Lower leg skin (tissue), 4 donors: ENCODE results near the gene SPTBN4. TPM values are rescaled to one million over a fixed set of nuclear protein-coding genes. Genes with fewer than 3 reads are reported as not detected.
"Not testable (repeated sequence)": the region's sequence is repeated elsewhere in the genome, so short reads cannot be mapped to it uniquely, and the experiment has no call there.

ENCODE experiments used
- DNase-seq, 2 donors: peaks; one replicate each; pipeline ENCODE4 v3.0.0-alpha.2; 2019; ENCODE audit warnings: low spot score in 2 of 2
- H3K4me3 ChIP-seq: fragments of 200-600 bp; sonication (generic); 2 replicates; pipeline ENCODE4 v1.5.1; 2017; ENCODE audit warnings: mild to moderate bottlenecking, low read depth; ENCODE audit not compliant: poor library complexity, severe bottlenecking
- POLR2A ChIP-seq, 2 donors: fragments of 450-650 bp; IDR thresholded peaks; one replicate each; pipeline ENCODE4 v1.6.1; 2016 to 2017; ENCODE audit warnings: antibody characterized with exemption in 2 of 2, mild to moderate bottlenecking in 1 of 2, moderate library complexity in 1 of 2
- WGBS, 2 donors: methylation state at CpG; one replicate each; pipeline ENCODE4 v1.1.5; 2018; 5-methylcytosine and 5-hydroxymethylcytosine counted together
- intact Hi-C: fragments of 100-400 bp; cut with DNase I; formaldehyde crosslinking; loops from one replicate; pipeline ENCODE4 v1.15.0; 2023; ENCODE audit warnings: low total_unique reads
- total RNA-seq, 4 donors: library from RNA; depleted of rRNA; stranded (reverse); fragments of >200 nt; gene quantifications; one replicate each; pipeline ENCODE4 v1.1.0, GENCODE V29; 2016
- TF ChIP-seq, protein P1 (sequence below), 3 donors: fragments of 450-650 bp; IDR thresholded peaks; one replicate each; pipeline ENCODE4 v1.5.1; 2016; ENCODE audit warnings: antibody characterized with exemption in 3 of 3, mild to moderate bottlenecking in 3 of 3, moderate library complexity in 2 of 3

The SPTBN4 gene
- total RNA-seq, 4 donors from 2014 or later, result 0.25 to 2.2 (median 1.6) TPM

DNA sequence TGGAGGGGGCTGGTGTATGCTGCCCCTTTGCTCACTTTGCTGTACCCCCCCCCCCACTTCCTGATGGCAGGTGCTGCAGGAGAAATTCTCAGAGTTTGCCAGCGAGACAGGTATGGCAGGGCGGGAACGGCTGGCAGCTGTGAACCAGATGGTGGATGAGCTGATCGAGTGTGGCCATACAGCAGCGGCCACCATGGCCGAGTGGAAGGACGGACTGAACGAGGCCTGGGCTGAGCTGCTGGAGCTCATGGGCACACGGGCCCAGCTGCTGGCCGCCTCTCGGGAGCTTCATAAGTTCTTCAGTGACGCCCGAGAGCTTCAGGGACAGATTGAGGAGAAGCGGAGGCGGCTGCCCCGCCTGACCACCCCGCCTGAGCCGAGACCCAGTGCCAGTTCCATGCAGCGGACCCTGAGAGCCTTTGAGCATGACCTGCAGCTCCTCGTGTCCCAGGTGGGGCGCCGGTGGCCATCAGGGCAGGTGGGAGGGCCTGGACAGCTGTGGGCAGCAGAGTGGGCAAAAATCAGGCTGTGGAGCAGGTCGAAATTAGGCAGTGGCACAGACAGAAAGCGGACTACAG, 90.2 kb downstream of the SPTBN4 start:
- no peak for DNase-seq
- no peak overlapping the region for H3K4me3 ChIP-seq
- 83 to 92% methylated on average over 18 to 24 of the region's 24 CpGs for WGBS, 2 donors
- intact Hi-C loops, result no loop called here
- no peak for TF ChIP-seq POLR2A (IDR thresholded peaks at IDR 0.05)
- TF ChIP-seq, protein P1, sequence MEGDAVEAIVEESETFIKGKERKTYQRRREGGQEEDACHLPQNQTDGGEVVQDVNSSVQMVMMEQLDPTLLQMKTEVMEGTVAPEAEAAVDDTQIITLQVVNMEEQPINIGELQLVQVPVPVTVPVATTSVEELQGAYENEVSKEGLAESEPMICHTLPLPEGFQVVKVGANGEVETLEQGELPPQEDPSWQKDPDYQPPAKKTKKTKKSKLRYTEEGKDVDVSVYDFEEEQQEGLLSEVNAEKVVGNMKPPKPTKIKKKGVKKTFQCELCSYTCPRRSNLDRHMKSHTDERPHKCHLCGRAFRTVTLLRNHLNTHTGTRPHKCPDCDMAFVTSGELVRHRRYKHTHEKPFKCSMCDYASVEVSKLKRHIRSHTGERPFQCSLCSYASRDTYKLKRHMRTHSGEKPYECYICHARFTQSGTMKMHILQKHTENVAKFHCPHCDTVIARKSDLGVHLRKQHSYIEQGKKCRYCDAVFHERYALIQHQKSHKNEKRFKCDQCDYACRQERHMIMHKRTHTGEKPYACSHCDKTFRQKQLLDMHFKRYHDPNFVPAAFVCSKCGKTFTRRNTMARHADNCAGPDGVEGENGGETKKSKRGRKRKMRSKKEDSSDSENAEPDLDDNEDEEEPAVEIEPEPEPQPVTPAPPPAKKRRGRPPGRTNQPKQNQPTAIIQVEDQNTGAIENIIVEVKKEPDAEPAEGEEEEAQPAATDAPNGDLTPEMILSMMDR (IDR thresholded peaks at IDR 0.05), result no peak

DNA sequence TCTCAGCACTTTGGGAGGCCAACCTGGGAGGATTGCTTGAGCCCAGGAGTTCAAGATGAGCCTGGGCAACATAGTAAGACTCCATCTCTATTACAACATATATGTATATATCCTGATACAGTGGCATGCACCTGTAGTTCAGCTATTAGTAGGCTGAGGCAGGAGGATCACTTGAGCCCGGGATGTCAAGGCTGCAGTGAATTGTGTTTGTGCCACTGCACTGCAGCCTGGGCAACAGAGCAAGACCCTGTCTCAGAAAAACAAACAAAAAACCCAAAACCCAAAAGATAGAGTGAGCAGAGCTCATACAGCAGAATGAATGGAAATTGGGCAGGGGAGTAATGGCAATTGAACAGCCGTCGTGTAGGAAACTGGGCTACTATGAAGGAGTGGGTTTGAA, 92.6 kb downstream of the SPTBN4 start:
- no peak overlapping the region for H3K4me3 ChIP-seq
- DNase-seq, result no peak
- intact Hi-C loops, result no loop called here
- no peak for TF ChIP-seq POLR2A (IDR thresholded peaks at IDR 0.05)
- TF ChIP-seq, protein P1 (IDR thresholded peaks at IDR 0.05), result no peak
- 90 to 94% methylated on average over 3 of the region's 3 CpGs for WGBS, 2 donors

DNA sequence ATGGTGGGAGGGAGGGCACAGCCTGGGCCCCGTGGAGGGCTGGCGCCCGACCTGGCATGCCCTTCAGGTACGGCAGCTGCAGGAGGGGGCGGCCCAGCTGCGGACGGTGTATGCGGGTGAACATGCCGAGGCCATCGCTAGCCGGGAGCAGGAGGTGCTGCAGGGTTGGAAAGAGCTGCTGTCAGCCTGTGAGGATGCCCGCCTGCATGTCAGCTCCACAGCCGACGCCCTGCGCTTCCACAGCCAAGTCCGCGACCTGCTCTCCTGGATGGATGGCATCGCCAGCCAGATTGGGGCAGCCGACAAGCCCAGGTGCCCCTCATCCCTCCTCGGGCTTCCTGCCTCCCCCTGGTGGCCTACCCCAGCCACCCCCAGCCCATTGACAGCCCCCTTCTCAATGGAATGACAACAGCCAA, 93.3 kb downstream of the SPTBN4 start:
- intact Hi-C loops, result no loop called here
- WGBS, 2 donors, result 37 to 42% methylated on average over 16 to 18 of the region's 20 CpGs
- no peak for DNase-seq
- TF ChIP-seq, protein P1 (IDR thresholded peaks at IDR 0.05), result no peak
- no peak for TF ChIP-seq POLR2A (IDR thresholded peaks at IDR 0.05)
- H3K4me3 ChIP-seq, result no peak overlapping the region

DNA sequence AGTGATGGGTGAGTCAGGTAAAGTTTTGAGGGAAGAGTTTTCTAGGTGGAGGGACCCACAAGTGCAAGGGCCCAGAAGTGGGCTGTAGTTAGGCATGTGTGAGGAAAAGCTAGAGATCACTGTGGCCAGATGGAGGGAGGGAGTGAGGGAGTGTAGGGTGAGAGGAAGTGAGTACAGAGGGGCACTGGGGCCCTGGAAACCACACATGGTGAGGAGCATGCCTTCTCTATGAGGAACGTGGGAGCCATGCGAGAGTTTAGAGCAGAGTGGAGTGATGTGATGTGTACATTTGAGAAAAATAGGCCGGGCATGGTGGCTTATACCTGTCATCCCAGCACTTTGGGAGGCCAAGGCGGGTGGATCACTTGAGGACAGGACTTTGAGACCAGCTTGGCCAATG, 95.1 kb downstream of the SPTBN4 start:
- no peak for DNase-seq
- 78 to 83% methylated on average over 4 of the region's 4 CpGs for WGBS, 2 donors
- H3K4me3 ChIP-seq, result no peak overlapping the region
- TF ChIP-seq POLR2A (IDR thresholded peaks at IDR 0.05), result no peak
- TF ChIP-seq, protein P1 (IDR thresholded peaks at IDR 0.05), result no peak
- intact Hi-C loops, result no loop called here

DNA sequence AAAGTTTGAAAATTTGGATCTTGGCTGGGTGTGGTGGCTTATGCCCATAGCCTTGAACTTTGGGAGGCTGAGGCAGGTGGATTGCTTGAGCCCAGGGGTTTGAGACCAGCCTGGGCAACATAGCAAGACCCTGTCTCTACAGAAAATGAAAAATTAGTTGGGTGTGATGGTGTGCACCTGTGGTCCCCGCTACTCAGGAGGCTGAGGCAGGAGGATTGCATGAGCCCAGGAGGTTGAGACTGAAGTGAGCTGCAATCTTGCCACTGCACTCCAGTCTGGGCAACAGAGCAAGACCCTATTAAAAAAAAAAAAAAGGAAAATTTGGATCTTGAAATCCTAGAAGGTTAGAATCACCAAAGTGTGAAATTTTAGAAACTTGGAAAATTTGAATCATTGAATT, 97.7 kb downstream of the SPTBN4 start:
- WGBS, 2 donors, result 93 to 100% methylated on average over 1 of the region's 1 CpG
- DNase-seq, H3K4me3 ChIP-seq: not testable (repeated sequence)

DNA sequence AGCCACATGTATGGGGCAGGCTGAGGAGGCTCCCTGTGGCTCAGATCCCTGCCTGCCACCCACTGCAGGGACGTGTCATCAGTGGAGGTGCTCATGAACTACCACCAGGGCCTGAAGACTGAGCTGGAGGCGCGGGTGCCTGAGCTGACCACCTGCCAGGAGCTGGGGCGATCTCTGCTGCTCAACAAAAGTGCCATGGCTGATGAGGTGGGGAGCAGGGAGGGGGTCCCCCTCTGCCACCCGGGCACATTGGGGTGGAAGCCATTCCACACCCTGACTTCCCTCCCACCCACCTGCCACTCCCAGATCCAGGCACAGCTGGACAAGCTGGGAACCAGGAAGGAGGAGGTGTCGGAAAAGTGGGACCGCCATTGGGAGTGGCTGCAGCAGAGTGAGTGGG, 98.6 kb downstream of the SPTBN4 start:
- WGBS, 2 donors, result 65 to 66% methylated on average over 7 of the region's 7 CpGs
- TF ChIP-seq, protein P1 (IDR thresholded peaks at IDR 0.05), result no peak
- TF ChIP-seq POLR2A (IDR thresholded peaks at IDR 0.05), result no peak
- intact Hi-C loops, result no loop called here

More for the DNA sequence above, 97.7 kb downstream of the SPTBN4 start:
- intact Hi-C loops, result not testable (repeated sequence)

More for the DNA sequence above, 98.6 kb downstream of the SPTBN4 start:
- DNase-seq, result no peak
- no peak overlapping the region for H3K4me3 ChIP-seq
